Upper lobe of right lung (tissue), 1 donor: Measurements from ENCODE around the gene CMKLR1. TPM values are rescaled to one million over a fixed set of nuclear protein-coding genes. Genes with fewer than 3 reads are reported as not detected.

Experiments
- ATAC-seq: fragments of 200-7000 bp; cut with Tn5 transposase; one replicate; pipeline ENCODE4 v1.9.1; 2020; ENCODE audit warnings: mild to moderate bottlenecking, moderate library complexity
- DNase-seq: peaks from one replicate; pipeline ENCODE4 v3.0.0-alpha.2; 2020
- H3K27ac ChIP-seq: fragments of 200-600 bp; one replicate; pipeline ENCODE4 v1.8.0; 2022
- H3K27me3 ChIP-seq: fragments of 200-600 bp; one replicate; pipeline ENCODE4 v1.8.0; 2022; ENCODE audit warnings: mild to moderate bottlenecking
- H3K36me3 ChIP-seq: fragments of 200-600 bp; one replicate; pipeline ENCODE4 v1.8.0; 2022
- H3K4me1 ChIP-seq: fragments of 200-600 bp; one replicate; pipeline ENCODE4 v1.8.0; 2022
- H3K4me3 ChIP-seq: fragments of 200-600 bp; one replicate; pipeline ENCODE4 v1.8.0; 2022; ENCODE audit warnings: mild to moderate bottlenecking
- H3K9me3 ChIP-seq: fragments of 200-600 bp; one replicate; pipeline ENCODE4 v1.8.0; 2022
- intact Hi-C: fragments of 100-400 bp; cut with DNase I; formaldehyde crosslinking; loops from one replicate; pipeline ENCODE4 v1.11.0; 2022
- total RNA-seq: library from RNA; stranded (reverse); fragmentation: NEBNext Ultra II Directional; extraction: Animal tissue kit (Norgen Biotek cat#: 25700); gene quantifications from one replicate; pipeline ENCODE4 v1.2.1, GENCODE V29; 2021
- TF ChIP-seq, protein P1 (sequence below): fragments of 200-600 bp; IDR thresholded peaks from one replicate; pipeline ENCODE4 v1.8.0; 2022; ENCODE audit warnings: antibody characterized with exemption
- donor health status: DM: no; HTN: yes; CAD: no; lungs with severe emphysema.

The CMKLR1 gene
- total RNA-seq, 1 donor from 2014 or later: 29.1 TPM

DNA sequence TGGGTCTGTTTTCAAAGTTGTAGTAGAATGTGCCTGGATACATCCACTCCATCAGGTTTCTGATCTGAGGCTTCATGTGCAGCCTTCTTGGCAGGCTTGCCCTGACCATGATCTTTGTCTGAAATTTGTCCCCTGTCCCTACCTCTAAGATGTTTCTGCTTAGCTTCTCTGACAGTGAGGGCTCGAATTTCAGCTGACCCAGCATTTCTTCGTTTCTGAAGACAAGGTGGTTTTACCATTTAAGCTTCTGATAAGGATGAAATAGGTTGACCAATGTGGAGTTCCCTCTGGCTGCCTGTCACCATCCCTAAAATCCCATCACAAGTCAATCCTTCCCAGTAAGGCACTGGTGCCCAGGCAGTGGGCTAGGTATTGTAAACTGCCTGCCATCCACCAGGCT is 57.0 kb downstream of the CMKLR1 start:
- Histone ChIP-seq H3K27ac (no peak overlapping the region), H3K27me3 (no peaks in the 10 kb centered on the region), H3K4me3 (no peak overlapping the region), H3K9me3 (no peaks in the 10 kb centered on the region), H3K36me3 (no peaks in the 10 kb centered on the region), H3K4me1 (no peaks in the 10 kb centered on the region)
- ATAC-seq (no peak), DNase-seq (no peak)
- intact Hi-C loops: no loop called here
- TF ChIP-seq, protein P1, sequence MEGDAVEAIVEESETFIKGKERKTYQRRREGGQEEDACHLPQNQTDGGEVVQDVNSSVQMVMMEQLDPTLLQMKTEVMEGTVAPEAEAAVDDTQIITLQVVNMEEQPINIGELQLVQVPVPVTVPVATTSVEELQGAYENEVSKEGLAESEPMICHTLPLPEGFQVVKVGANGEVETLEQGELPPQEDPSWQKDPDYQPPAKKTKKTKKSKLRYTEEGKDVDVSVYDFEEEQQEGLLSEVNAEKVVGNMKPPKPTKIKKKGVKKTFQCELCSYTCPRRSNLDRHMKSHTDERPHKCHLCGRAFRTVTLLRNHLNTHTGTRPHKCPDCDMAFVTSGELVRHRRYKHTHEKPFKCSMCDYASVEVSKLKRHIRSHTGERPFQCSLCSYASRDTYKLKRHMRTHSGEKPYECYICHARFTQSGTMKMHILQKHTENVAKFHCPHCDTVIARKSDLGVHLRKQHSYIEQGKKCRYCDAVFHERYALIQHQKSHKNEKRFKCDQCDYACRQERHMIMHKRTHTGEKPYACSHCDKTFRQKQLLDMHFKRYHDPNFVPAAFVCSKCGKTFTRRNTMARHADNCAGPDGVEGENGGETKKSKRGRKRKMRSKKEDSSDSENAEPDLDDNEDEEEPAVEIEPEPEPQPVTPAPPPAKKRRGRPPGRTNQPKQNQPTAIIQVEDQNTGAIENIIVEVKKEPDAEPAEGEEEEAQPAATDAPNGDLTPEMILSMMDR: no peak

DNA sequence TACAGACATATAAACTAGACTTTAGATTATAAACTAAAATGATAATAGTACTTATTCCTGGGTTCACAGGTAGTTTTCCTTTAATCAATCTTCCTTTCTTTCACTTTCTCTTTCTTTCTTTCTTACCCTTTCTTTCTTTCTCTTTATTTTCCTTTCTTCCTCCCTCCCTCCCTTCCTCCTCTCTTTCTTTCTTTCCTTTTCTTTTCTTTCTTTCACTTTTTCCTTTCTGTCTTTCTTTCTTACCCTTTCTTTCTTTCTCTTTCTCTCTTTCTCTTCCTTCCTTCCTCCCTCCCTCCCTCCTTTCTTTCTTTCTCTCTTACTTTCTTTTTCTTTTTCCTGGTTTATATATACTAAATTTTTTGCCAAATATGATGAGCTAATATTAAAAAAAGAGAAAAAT is 61.5 kb downstream of the CMKLR1 start:
- no peaks in the 10 kb centered on the region for H3K4me1 ChIP-seq
- intact Hi-C loops: no loop called here
- H3K27me3 ChIP-seq: no peaks in the 10 kb centered on the region
- no peak overlapping the region for H3K27ac ChIP-seq
- no peak for DNase-seq
- H3K36me3 ChIP-seq: no peaks in the 10 kb centered on the region
- H3K4me3 ChIP-seq: no peak overlapping the region
- no peaks in the 10 kb centered on the region for H3K9me3 ChIP-seq
- TF ChIP-seq, protein P1: no peak
- no peak for ATAC-seq

DNA sequence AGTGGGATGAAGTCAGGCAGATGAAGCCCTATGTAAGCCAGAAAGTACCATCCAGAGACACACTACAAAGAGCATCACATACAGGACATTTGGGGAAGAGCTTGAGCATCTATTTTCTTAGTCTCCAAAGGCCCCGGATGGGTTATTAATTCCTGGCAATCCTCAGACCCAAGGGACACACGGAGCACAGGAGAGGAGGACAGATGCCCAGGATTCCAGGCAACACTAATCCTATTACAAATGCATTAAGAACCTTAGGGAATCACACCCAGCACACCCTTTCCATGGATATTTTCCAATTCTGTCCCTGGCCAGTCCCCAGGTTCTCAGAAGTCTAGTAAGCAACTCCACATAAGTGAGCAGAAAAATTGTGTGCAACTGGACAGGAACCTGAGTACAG is 65.9 kb downstream of the CMKLR1 start:
- no peaks in the 10 kb centered on the region for H3K36me3 ChIP-seq
- no peak overlapping the region for H3K27ac ChIP-seq
- H3K27me3 ChIP-seq: no peaks in the 10 kb centered on the region
- no peak overlapping the region for H3K4me3 ChIP-seq
- TF ChIP-seq, protein P1: no peak
- DNase-seq: no peak
- H3K9me3 ChIP-seq: no peaks in the 10 kb centered on the region
- intact Hi-C loops: no loop called here
- ATAC-seq: no peak
- peaks cover 4% of the 10 kb centered on the region for H3K4me1 ChIP-seq

DNA sequence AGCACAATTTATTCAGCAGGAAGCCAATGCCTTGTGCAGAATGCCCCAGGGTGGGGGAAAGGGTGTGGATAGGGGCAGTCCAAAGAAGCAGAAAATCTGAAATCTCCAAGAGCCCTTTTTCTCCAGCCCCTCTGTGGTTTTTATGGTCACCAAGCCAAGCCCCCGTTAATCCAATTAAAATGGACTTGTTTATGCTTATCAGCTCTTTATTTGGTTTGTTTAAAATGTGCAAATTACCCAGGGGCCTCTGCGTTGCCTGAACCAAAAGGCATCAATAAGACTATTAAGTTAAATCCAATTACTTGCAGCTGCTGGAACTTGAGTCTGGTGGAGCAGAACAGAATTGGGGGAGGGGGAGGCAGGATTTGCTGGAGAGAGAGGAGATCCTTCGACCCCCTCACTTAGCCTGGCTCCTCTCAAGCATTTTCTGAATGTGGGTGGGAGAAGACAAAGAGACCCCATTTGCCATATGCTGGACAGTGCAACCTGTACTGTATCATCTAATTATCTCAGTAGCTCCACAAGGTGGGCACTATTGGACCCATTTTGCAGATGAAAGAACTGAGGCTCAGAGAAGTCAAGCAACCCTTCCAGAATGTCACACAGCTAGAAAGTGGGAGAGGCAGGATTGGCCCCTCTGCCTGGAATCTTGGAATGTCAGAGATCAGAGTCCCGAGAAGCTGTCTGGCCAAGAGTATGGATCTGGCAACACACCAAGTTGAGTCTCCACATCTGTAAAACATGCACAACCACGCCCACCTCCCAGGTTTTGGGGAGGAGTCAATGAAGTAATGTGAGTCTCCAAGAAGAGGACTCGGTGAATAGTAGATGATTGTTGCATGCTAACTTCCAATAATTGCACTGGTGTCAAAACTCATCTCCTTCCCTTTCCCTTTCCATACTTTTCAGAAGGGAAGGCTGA is 66.9 kb downstream of the CMKLR1 start:
- DNase-seq: no peak
- intact Hi-C loops: no loop called here

DNA sequence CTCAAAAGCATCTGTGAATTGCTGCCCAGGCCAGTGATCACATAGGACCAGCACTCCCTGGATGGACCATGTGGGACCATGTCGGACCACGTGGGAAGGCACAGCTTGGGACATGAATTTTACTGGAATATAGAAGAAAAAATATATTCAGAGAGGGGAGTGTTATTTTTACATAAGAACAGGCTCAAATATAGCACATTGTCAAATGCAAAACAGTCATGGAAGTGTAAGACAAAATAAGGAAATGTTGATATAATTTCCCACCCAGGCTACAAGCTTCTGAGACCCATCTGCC is 68.3 kb downstream of the CMKLR1 start:
- DNase-seq (no peak), ATAC-seq (no peak)
- TF ChIP-seq, protein P1: no peak
- no peaks in the 10 kb centered on the region for H3K9me3 ChIP-seq
- H3K4me3 ChIP-seq: no peak overlapping the region
- H3K36me3 ChIP-seq: no peaks in the 10 kb centered on the region
- no peaks in the 10 kb centered on the region for H3K27me3 ChIP-seq
- H3K4me1 ChIP-seq: peaks cover 4% of the 10 kb centered on the region
- intact Hi-C loops: no loop called here
- no peak overlapping the region for H3K27ac ChIP-seq

More for the DNA sequence above, 66.9 kb downstream of the CMKLR1 start:
- H3K27me3 ChIP-seq: no peaks in the 10 kb centered on the region
- peaks cover 4% of the 10 kb centered on the region for H3K4me1 ChIP-seq
- H3K27ac ChIP-seq: no peak overlapping the region
- ATAC-seq: no peak
- H3K36me3 ChIP-seq: no peaks in the 10 kb centered on the region
- no peaks in the 10 kb centered on the region for H3K9me3 ChIP-seq
- TF ChIP-seq, protein P1: no peak
- no peak overlapping the region for H3K4me3 ChIP-seq
